Measurements from ENCODE around the gene MAPKBP1. TPM values are rescaled to one million over a fixed set of nuclear protein-coding genes. Genes with fewer than 3 reads are reported as not detected.

MAPKBP1 gene
- total RNA-seq, 2 experiments from 2014 or later = 16.6 to 17.2 TPM

DNA sequence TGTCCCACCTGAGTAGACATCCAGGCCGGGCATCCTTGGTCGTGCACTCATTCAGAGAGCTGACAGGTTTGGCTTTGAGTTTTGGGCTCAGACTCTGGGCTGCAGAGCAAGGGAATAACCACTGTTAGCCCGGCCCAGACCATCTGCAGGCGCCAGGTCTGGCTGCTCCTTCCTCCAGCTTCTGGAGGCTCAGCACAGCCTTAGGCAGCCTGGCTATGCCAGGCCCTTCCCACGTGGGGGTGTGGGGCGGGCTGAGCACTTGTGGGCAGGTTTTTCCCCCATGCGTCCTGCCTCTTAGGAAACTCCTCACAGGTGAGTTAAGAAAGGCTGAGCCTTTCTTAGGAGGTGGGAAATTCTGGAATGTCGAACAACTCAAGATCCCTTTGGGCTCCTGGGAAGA lies 75.6 kb downstream of the MAPKBP1 start:
- intact Hi-C loops (cut with micrococcal nuclease) = no loop called here
- Mint-ChIP-seq H3K27ac (no peak overlapping the region), H3K4me3 (no peak overlapping the region), H3K36me3 (ENCODE audit: low read depth) (peaks cover 3% of the 10 kb centered on the region), H3K27me3 (no peaks in the 10 kb centered on the region), H3K9me3 (no peaks in the 10 kb centered on the region), H3K4me1 (ENCODE audit: low read depth) (peaks cover 7% of the 10 kb centered on the region)
- no peak for DNase-seq
- CTCF ChIA-PET = interaction anchor here (1.0 kb wide), 2 partner anchors 55 to 76 kb away, joined by 4 read pairs; partner anchors contain the start of gene MAPKBP1
- POLR2A ChIA-PET = no interaction called here
- TF ChIP-seq, protein P1, sequence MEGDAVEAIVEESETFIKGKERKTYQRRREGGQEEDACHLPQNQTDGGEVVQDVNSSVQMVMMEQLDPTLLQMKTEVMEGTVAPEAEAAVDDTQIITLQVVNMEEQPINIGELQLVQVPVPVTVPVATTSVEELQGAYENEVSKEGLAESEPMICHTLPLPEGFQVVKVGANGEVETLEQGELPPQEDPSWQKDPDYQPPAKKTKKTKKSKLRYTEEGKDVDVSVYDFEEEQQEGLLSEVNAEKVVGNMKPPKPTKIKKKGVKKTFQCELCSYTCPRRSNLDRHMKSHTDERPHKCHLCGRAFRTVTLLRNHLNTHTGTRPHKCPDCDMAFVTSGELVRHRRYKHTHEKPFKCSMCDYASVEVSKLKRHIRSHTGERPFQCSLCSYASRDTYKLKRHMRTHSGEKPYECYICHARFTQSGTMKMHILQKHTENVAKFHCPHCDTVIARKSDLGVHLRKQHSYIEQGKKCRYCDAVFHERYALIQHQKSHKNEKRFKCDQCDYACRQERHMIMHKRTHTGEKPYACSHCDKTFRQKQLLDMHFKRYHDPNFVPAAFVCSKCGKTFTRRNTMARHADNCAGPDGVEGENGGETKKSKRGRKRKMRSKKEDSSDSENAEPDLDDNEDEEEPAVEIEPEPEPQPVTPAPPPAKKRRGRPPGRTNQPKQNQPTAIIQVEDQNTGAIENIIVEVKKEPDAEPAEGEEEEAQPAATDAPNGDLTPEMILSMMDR (IDR thresholded peaks at IDR 0.05) = no peak
- no peak for ATAC-seq

DNA sequence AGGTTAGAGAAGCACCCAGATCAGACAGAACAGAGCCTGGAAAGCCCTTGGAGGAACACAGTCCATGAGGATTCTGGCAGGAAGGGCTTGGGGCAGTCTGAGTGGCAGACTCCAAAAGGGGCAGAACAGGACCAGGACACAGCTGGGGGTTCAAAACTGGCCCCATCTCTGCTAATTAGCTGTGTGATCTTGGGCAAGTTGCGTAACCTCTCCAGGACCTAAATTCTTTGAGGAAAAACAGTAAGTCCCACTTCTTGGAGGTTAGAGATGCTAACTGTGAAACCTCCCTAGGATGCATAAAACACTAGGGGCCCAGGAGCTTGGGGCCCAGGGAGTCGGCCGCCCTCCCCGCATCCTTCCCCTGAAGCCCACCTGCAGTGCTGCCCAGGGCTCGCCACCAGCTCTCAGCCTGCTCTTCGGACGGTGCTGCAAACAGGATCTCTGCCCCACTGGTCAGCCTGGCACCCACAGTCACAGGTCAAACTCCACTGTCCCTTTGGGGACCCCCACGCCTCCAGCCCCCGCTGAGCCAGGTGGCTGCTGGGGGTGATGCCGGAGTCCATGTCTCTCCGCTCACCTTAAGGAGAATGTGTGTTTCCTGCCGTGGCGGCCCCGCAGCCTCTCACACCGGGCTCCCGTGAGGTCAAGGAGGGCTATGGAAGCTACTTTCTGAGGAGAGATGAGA lies 76.3 kb downstream of the MAPKBP1 start:
- TF ChIP-seq, protein P1 (IDR thresholded peaks at IDR 0.05) = no peak
- ChIA-PET POLR2A (no interaction called here), CTCF (interaction anchor here (1.0 kb wide), 2 partner anchors 54 to 77 kb away, joined by 4 read pairs; partner anchors contain the start of gene MAPKBP1)
- Mint-ChIP-seq H3K27me3 (no peaks in the 10 kb centered on the region), H3K4me3 (no peak overlapping the region), H3K9me3 (no peaks in the 10 kb centered on the region), H3K36me3 (ENCODE audit: low read depth) (peaks cover 3% of the 10 kb centered on the region), H3K4me1 (ENCODE audit: low read depth) (peaks cover 7% of the 10 kb centered on the region), H3K27ac (no peak overlapping the region)
- ATAC-seq = no peak
- intact Hi-C loops (cut with micrococcal nuclease) = no loop called here
- DNase-seq = no peak

DNA sequence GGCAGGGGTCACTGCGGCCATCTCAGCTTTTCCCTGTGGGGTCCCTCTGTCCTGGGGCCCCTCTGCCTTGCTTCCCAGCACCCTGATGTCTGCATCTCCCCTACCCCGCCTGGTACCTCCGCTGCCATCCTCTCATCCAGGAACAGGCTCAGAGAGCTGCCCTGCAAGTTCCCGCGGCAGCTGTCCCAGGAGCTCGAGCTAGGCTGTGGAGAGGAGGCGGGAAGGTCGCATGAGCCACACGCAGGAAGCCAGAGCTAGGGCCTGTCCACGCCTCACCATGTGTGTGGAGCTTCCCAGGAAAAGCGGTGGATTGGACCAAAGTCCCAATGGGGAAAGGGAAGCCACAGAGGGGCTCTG lies 76.9 kb downstream of the MAPKBP1 start:
- no peaks in the 10 kb centered on the region for H3K9me3 Mint-ChIP-seq
- intact Hi-C loops (cut with micrococcal nuclease) = no loop called here
- H3K27ac Mint-ChIP-seq = no peak overlapping the region
- CTCF ChIA-PET = interaction anchor here (1.0 kb wide), 1 partner anchor 77 kb away, joined by 4 read pairs; the partner anchor contains the start of gene MAPKBP1
- DNase-seq (no peak), ATAC-seq (no peak)
- peaks cover 3% of the 10 kb centered on the region for H3K36me3 Mint-ChIP-seq (ENCODE audit: low read depth)
- no peaks in the 10 kb centered on the region for H3K27me3 Mint-ChIP-seq
- TF ChIP-seq, protein P1 (IDR thresholded peaks at IDR 0.05) = no peak
- POLR2A ChIA-PET = no interaction called here
- H3K4me3 Mint-ChIP-seq = no peak overlapping the region
- peaks cover 7% of the 10 kb centered on the region for H3K4me1 Mint-ChIP-seq (ENCODE audit: low read depth)

DNA sequence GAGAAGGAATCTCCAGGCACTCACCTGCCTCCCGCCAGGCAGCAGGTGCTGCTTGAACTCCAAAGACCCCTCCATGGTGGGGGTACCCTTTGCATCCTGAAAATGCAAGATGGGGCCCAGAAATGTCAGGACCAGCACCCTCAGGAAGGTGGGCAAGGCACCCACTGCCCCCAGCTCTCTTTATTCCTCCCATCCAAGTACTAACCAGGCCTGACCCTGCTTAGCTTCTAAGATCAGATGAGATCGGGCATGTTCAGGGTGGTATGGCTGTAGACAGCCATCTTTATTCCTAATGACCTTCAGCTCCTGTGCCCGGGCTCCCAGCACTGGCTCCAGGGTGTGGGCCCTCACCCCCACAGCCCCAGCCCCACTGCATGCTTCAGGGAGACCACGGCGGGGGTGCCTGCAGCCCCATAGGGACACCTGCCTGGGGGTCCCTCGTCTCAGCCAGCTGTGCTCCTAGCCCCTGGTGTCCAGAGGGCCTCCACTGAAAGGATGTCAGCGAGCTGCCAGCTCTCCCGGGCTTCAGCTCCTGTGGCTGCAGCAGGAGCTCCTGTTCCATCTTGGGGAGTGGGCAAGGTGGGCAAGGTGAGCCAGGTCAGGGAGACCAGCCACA lies 77.6 kb downstream of the MAPKBP1 start:
- H3K27ac Mint-ChIP-seq = no peak overlapping the region
- no peak for ATAC-seq
- intact Hi-C loops (cut with micrococcal nuclease) = no loop called here
- no peak overlapping the region for H3K4me3 Mint-ChIP-seq
- peaks cover 3% of the 10 kb centered on the region for H3K36me3 Mint-ChIP-seq (ENCODE audit: low read depth)
- TF ChIP-seq, protein P1 (IDR thresholded peaks at IDR 0.05) = no peak
- POLR2A ChIA-PET = interaction anchor here (1.0 to 1.2 kb wide), 2 partner anchors 13 to 18 kb away, joined by 3 to 5 read pairs; no protein-coding TSS in a partner anchor
- no peak for DNase-seq
- H3K27me3 Mint-ChIP-seq = no peaks in the 10 kb centered on the region
- H3K9me3 Mint-ChIP-seq = no peaks in the 10 kb centered on the region
- CTCF ChIA-PET = interaction anchor here (0.7 to 1.0 kb wide), 2 partner anchors 13 kb away, joined by 3 read pairs; no protein-coding TSS in a partner anchor
- H3K4me1 Mint-ChIP-seq (ENCODE audit: low read depth) = peaks cover 7% of the 10 kb centered on the region
